ELF-1 (cell line): ENCODE results near the gene ANKRD36C.
"Not testable (repeated sequence)": the region's sequence is repeated elsewhere in the genome, so short reads cannot be mapped to it uniquely, and the experiment has no call there.

ENCODE experiments used
- DNase-seq: peaks from one replicate; pipeline ENCODE4 v3.0.0-alpha.2; 2016; ENCODE audit warnings: low read depth, low spot score

The ANKRD36C gene

DNA sequence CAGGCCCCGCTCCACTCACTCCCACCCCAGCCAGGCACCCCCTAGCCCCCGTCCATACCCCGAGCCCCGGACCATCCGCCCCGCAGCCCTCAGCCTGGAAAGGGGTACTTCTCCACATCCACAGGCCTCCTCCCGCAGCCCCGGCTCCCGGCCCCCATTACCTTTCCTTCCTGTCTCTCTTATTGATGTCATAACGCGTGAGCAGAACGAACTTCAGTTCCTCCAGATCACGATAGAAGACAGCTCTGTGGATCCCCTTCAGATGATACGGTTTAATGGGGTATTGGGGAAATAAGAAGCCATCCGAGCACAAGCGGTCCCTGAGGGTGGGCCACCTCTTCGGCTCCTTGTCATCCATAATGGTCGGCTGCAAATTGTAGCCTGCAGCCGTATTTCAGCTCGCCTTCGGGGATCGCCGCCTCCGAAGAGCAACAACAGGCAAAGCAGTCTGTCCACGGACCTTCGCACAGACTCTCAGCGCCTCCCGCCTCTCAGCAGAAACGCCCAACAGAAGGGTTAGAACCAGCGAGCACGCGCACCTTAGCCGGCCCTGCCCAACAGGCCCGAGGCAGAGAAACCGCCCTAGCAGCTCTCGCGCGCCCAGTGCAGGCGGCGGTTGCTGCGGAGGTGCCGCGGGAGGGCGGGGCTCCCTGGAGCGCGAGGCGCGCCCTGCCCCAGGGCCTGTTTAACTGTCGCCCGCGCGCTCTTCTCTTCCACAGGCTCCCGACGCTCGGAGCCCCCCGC lies at the start of gene ANKRD36C:
Gene ANKRD36C, minus strand, starts transcription at position 474 of the 744 bp plus-strand sequence. Its CDS starts 116 bp downstream, at position 358.
- peak; percentile 68 for DNase-seq

DNA sequence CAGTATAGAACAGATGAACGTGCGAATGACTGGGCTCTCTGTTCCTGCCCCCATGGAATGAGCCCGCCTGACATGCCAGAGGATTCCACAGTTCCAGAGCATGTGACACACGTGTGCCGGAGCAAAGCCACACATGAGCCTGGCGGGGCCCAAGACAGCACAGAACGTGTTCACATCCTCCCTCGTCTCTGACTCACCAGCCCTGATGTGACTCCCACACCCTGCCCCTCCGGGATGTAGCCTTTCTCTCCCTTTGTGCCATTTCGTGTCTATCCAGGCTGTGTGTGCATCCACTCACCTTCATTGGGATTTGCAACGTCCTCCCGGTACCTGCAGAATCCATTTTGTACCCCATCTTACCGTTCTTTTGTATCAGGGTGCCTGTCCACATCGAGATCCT lies 43.9 kb upstream of the ANKRD36C start:
- DNase-seq = not testable (repeated sequence)

DNA sequence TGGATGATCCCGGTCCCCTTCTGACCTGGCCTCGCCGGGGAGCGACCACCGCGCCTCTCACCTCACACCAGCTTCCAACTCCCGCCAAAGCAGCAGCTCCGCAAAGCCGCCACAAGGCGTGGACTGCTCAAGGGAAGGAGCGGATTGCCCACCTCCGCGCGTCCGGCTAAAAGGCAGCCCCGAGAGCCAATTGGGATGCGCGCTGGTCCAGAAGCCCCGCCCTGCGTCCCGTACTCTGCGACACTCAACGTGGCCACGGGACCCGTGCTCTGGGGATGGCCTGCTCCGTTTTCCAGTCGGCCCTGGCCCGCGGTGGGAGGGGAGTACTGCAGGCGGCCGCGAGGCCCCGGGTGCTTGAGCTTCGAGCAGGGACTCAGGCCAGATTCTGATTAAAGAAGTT lies 43.2 kb upstream of the ANKRD36C start, which contains the start of gene GPAT2:
Gene GPAT2, minus strand, starts transcription at position 125 of the 400 bp plus-strand sequence. CDS start 2,557 bp downstream, outside the sequence.
- not testable (repeated sequence) for DNase-seq

DNA sequence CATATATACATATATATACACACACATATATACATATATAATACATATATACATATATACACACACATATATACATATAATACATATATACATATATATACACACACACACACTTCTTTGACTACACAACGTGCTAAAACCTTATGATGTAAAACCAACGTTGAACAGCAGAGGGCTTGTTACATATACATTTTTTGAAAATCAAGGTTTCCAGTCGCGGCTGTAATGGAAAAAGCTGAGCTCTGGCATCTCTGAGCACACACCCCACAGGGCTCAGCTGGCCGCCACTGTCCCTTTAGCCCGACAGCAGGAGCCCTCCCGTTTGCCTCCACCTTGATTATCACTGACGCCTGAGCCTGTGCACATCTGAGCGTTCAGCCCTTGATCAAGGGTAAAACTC lies 42.4 kb upstream of the ANKRD36C start:
- not testable (repeated sequence) for DNase-seq

DNA sequence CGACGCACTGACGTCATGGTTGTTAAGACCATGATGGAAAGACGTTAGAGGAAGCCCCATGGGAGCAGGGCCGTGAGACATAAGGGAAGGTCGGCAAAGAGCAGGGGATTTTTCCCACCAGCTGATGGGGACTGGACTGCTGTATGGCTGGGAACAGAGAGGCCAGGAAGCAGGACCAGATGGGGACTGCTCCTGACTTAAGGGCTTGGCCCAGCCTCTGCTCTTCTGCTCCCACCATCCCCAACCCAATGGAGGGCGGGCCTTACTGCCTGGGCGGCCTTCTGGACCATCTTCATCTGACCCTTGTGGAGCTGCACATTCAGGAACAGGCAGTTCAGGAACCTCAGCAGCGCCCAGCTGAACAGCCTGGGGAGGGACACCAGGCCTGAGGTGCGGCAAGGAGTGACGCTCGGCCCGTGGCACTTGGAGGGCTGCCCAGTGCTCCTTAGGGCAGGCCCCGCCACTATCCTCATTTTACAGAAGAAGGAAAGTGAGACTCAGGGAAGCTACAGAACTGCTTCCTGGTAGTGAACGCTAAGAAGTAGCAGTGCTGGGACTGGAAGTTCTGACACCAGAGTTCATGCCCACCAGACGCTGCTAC lies 36.2 kb upstream of the ANKRD36C start:
- DNase-seq = not testable (repeated sequence)

DNA sequence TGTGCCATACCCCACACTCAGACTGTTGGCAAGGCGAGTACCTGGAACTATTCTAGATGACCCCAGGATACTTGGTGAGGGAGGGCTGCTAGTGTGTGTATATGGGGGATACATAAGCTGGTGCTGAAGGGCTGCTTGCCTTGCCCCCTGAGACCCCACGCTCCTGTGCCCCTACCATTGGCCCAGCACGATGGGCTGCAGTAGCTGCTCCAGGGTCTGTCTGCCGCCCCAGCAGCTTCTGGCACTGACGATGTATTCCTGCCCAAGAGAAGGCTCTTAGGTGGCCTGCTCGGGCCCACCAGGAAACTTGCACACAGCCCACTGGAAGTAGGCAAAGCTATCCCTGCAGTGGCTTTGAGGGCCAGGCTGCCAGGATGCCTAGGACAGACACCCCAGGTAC lies 34.1 kb upstream of the ANKRD36C start:
- DNase-seq = not testable (repeated sequence)

DNA sequence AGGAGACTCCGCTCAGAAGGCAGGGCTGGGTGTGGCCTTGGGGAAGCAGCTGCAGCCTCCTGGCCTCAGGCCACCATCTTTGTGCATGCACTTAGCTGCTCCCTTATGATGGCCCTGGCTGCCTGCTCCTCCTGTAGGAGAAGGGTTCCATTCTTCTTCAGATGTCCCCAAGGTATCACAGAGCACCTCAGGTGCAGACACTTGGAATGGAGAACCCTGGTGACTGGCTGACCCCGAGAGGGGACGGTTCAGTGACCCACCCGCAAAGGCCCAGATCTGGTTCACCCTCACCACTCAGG lies 33.5 kb upstream of the ANKRD36C start:
- no peak for DNase-seq

DNA sequence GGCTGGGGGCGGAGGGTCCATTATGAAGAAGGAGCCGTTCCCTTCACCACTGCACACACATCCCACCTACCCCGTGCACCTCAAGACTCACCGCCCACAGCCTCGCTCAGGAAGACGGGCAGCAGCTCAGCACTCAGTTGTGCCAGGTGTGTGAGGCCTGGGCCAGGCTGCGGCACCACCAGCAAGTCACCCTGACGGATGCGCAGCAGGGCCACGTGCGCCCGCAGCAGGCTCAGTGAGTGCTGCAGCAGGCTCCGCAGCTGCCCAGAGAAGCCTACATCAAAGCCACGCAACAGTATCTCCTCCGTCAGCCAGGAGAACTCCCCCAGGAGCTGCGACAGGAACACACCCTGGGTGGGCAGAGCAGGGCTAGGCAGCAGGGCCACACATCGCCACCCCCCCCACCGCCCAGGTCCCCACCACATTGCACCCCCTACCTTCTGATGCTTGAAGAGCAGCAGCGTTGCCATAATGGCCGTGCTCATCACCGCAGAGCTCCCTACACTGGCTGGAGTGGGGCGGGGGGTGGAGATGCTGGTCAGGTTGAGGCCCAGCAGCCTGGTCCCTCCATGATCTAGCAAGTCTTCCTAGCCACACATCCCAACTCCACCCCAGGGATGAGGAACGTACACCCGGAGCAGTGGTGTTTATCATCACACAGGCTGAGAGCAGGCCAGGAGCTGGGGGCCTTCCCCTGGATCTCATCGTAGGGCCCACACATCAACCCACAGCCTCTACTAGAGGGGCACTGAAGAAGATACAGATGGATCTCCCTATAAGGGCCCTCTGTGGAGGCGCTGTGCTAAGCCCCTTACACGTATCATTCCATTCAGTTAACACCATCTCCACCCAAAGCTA lies 32.9 kb upstream of the ANKRD36C start:
- no peak for DNase-seq

DNA sequence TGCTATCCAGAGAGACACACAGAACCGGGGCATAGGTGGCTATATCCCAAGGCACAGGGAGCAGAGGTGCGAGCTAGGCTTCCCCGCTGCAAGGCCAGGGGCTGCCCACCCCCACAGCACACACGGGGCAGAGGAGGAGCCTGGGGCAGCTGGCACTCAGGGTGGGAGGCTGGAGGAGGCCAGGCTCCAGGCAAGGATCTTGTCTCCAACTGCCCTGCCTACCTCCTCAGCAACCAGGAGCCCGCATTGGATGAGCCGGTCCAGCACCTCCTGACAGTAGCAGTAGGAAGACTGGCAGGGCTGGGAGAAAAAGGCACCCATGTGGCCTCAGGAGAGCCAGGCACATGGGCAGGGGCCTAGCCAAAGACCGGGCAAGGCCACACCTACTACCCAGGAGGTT lies 32.1 kb upstream of the ANKRD36C start:
- DNase-seq = not testable (repeated sequence)

DNA sequence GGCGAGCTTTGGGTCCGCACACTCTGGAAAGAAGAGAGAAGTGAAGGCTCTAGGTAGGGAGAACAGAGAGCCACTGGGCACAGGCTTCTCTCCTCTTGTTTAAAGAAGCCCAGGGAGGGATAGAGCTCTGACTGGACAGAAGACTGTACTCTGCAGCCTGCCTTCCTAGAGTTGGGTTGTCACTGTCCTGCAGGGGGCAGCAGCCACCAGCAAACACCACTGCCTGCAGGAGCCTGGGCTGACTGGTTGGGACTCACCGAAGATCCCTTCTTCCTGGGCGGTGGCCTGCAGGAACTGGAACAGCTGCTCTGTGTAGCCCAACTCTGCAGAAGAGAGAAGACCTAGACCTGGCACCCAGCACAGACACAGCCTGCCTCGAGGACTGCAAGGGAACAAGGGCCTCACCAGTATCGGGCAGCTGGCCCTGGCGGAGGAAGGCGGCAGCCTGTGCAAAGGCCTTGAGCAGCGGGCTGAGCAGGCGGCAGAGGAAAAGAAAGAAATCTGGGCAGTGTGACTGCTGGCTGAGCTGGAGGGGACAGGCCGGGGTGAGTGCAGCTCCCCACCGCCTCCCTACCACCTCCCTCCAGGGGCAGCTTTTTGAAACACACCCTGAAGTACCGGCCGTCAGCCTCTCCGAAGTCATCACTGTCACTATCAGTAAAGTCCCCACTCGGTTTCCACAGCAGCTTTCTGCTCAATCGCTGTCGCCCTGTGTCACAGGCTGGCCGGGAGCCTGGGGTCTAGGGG lies 31.2 kb upstream of the ANKRD36C start:
- DNase-seq = peak; percentile 90

DNA sequence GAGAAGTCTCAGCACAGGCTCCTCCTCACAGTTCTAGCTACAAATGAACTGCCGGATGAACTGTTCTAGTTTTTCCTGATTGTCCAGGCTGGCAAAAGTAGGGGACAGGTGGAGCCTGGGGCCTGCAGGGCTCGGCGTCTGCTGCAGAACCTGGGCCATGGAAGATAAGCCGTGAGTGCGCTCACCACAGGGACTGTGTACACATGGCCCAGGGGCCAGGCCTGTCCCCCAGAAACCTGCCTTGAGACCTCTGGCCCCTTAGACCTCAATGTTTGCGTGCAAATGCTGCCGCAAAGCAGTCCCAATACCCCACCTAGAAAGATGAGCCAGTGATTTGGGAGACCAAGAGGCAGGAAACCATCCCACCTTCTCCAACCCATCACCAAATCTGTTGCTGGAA lies 30.5 kb upstream of the ANKRD36C start:
- DNase-seq = not testable (repeated sequence)

DNA sequence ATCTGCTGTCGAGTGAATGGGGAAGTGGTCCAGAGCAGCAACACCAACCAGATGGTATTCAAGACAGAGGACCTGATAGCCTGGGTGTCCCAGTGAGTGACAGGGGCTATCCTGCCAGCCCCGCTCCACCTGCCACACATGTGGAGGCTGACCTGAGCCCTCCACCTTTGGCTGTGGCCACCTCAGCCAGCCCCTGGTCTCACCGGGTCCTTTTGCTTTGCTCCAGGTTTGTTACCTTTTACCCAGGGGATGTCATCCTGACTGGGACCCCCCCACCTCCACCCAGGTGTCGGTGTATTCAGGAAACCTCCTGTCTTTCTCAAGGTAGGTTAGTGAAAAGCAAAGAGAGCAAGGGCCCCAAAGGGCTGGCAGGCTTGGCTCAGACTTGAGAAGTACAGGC lies 29.5 kb upstream of the ANKRD36C start:
- not testable (repeated sequence) for DNase-seq

DNA sequence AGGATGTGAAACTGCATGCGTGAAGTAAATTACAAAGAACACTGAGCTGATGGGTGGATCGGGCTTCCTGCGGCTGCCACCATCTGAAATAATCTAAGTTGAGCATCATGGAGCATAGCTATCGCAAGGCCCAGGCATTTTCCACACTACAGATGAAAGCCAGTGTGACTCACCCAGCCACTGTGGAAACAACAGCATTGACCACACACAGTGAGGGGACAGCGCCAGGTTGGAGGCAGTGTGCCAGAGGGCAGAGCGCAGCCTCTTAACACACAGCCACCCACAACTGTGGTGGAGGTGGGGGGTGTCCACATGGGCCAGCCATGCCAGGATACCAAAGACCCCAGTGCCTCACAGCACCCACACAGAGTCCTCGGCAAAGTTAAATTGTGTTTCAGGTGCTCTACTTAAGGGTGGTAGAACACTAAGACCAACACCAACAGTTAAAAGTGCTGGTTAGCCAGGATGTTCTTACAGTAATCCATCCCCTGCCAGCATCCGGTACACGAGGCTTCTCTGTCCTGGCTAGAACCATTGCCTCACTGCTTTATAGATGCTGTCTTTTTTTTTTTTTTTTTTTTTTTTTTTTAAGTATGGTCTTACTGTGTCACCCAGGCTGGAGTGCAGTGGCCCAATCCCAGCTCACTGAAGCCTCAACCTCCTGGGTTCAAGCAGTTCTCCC lies 28.4 kb upstream of the ANKRD36C start:
- DNase-seq = not testable (repeated sequence)

DNA sequence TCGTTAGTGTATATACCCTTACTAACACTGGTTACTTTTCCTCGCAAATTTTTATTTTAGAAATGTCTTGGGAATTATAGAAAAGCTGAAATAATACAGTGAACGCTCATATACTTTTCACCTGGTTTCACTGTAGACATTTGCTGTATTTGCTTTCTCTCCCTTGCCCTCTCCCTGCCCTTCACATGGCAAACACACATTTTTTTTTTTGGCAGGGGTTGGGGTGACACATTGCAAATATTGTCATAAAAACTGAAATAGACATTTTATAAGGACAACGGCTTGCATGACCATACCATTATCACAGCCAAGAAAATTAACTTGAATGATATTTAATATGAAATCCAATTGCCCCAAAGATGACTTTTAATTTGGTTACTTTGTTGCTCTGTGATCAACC lies 24.7 kb upstream of the ANKRD36C start:
- DNase-seq = not testable (repeated sequence)

DNA sequence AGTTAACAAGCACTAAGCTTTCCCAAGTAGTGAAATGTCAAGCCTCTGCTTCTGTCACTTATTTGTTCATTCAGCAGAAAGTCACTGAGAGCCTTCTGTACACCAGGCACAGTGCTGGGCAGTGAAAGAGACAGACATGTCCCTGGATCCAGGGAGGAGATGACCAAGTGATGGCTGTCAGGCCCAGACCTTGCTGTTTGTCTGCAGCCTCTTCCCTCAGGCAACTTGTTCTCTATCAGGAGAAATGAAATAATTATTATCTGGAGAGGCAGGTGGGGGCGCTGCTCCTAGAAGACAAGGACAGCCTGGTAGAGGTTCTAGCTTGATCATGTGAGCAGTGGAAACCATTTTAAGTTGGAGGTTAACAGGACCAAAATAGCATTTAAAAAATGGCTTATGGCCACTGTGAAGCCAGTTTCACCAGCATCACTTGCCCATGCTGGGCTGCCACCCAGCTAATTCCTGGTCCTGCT lies 21.2 kb upstream of the ANKRD36C start:
- not testable (repeated sequence) for DNase-seq

DNA sequence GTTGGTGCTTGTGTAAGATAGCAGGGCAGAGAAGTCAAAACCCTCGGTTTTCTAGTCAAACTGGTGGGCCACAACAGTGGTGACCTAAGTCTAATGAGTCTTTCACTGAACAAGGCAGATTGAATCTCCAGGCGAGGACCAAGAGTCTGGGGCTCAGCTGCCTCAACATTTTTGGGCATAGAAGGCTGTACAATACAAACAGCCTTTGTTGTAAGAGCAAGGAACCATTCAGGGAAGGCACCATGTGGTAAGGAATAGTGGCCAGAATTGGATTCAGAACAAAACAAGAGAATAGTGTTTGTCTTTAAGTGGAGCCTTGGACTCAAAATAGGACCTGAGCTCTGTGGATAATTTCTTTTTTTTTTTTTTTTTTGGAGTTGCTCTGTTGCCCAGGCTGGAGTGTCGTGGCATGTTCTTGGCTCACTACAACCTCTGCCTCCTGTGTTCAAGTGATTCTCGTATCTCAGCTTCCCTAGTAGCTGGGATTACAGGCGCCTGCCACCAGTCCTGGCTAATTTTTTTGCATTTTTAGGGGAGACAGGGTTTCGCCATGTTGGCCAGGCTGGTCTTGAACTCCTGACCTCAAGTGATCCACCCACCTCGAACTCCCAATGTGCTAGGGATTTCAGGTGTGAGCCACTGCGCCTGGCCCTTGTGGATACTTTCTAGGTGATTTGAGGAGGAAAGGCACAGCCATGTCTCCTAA lies 20.6 kb upstream of the ANKRD36C start:
- not testable (repeated sequence) for DNase-seq

DNA sequence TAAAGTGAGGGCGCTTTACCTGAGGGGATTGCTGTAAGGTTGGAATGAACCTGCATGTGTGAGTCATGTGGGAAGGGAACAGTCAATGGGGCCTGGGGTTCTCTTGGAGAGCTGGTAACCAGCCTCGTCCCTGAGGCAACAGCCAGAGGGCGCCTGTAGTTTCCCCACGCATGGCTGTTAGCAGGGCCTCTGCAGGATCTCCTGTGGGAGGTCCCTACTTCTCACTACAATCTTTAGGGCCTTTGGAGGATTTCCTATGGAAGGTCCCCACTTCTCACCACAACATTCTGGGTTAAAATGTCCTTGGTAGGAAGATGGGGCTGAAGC lies 19.5 kb upstream of the ANKRD36C start:
- DNase-seq = peak; percentile 42

DNA sequence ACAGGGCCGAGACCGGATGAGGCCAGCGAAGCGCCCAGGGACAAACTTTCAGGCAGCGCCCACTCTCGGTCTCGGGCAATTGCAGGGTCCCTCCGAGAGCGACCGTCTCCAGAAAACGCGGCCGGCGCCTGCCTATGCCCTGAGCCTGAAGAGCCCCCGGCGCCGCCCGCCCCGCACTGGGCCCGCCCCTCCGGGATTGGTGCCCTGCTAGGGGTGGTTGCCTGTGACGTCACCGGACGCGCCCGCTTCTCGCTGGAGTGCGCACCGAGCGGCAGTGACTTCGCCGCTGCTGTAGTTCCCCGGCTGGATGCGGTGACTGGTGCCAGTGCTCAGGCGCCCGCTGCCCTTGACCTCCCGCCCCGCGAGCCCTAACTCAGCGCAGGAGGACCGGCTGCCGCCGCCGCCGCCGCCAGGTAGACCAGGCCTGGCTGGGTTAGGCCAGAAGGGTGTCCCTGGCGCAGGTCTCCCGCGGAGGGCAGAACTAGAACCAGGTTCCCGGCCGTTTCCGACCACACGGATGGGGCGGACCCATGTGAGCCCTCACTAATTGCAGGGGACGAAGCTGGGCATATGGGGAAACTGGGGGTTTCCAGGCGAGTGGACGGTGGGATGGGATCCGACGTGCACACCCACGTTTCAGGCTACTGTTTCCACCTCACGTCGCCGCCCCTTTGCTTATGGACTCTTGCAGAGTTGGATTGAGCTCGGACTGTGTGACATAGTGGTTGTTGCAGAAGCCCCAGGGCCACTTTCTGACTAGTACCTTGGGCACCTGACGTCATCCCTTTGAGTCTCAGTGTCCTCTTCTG lies 18.9 kb upstream of the ANKRD36C start:
- peak; percentile 83 for DNase-seq

DNA sequence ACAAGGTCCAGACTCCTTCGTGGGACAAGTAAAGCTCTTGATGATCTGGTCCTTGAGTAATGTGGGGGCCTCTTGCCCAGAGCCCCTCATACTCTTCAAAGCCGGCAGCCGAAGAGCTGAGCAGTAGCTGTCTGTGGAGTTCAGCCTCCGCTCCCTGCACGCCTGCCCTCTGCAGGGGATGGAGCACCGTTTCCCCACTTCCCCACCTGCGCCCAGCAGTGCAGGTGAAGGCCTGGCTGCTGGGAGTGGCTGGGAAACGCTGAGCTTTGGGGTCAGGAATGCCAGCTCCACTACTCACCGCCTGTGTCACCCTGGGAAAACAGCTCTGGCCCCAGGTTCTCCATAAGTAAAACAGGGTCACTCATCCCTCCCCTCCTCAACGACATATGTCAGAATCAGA lies 18.2 kb upstream of the ANKRD36C start:
- DNase-seq = peak; percentile 47
